ENCODE results near the gene LRMDA.

GRCh38 chr10:75774783-75775490 is 343.5 kb downstream of the LRMDA start:
- TF ChIP-seq CTCF (IDR thresholded peaks at IDR 0.05): no peak
- TF ChIP-seq POLR2AphosphoS5 (IDR thresholded peaks at IDR 0.05): no peak
